Nephron progenitor cell (in vitro differentiated cells): ENCODE measurements around the gene USP2.

Experiments
- DNase-seq: peaks from one replicate; pipeline ENCODE4 v3.0.0; 2021
- H3K27ac Mint-ChIP-seq: 2 replicates; pipeline ENCODE4 v1.8.0; 2021; ENCODE audit warnings: mild to moderate bottlenecking, moderate library complexity, mixed read lengths
- H3K27me3 Mint-ChIP-seq: 2 replicates; pipeline ENCODE4 v1.8.0; 2021; ENCODE audit warnings: mild to moderate bottlenecking, low read depth, mixed read lengths; ENCODE audit not compliant: poor library complexity
- H3K36me3 Mint-ChIP-seq: 2 replicates; pipeline ENCODE4 v1.8.0; 2021; ENCODE audit warnings: low read depth, mixed read lengths
- H3K4me1 Mint-ChIP-seq: 2 replicates; pipeline ENCODE4 v1.8.0; 2021; ENCODE audit warnings: mixed read lengths
- H3K4me3 Mint-ChIP-seq: 2 replicates; pipeline ENCODE4 v1.8.0; 2021; ENCODE audit warnings: mild to moderate bottlenecking, moderate library complexity, mixed read lengths
- H3K9me3 Mint-ChIP-seq: 2 replicates; pipeline ENCODE4 v1.8.0; 2021; ENCODE audit warnings: mild to moderate bottlenecking, moderate library complexity, mixed read lengths
- CTCF ChIP-seq: fragments of 200-600 bp; sonication (generic); IDR thresholded peaks from 2 replicates; pipeline ENCODE4 v1.5.0; 2021; ENCODE audit warnings: antibody characterized with exemption

USP2 gene

GRCh38 chr11:119381181-119381988 lies at the start of gene USP2:
Gene USP2 (minus strand): TSS chr11:119381690. CDS start chr11:119373480, 8,210 bp downstream.
- Mint-ChIP-seq H3K4me3 (no peak within 1 kb of the TSS), H3K9me3 (no peaks in the 10 kb centered on the region), H3K4me1 (peaks cover 16% of the 10 kb centered on the region), H3K27me3 (peaks cover 15% of the 10 kb centered on the region), H3K36me3 (no peaks in the 10 kb centered on the region), H3K27ac (peak within 1 kb of the TSS; percentile 47)
- DNase-seq: peak; percentile 99
- peak; percentile 81 for TF ChIP-seq CTCF

- no peaks in the 10 kb centered on the region for H3K36me3 Mint-ChIP-seq
- no peak for TF ChIP-seq CTCF
- peaks cover 7% of the 10 kb centered on the region for H3K9me3 Mint-ChIP-seq
- H3K27me3 Mint-ChIP-seq: peaks cover 43% of the 10 kb centered on the region
- H3K4me3 Mint-ChIP-seq: no peak overlapping the region
- H3K27ac Mint-ChIP-seq: no peak overlapping the region
- H3K4me1 Mint-ChIP-seq: peaks cover 47% of the 10 kb centered on the region
- no peak for DNase-seq
Measured at GRCh38 chr11:119427279-119427678, 45.8 kb upstream of the USP2 start.

GRCh38 chr11:119426142-119426541 lies 44.7 kb upstream of the USP2 start:
- Mint-ChIP-seq H3K4me3 (no peak overlapping the region), H3K27me3 (peaks cover 43% of the 10 kb centered on the region)

GRCh38 chr11:119424775-119425174 lies 43.3 kb upstream of the USP2 start:
- Mint-ChIP-seq H3K27me3 (peaks cover 42% of the 10 kb centered on the region), H3K4me3 (peak overlapping the region; percentile 7), H3K36me3 (peaks cover 3% of the 10 kb centered on the region), H3K9me3 (peaks cover 7% of the 10 kb centered on the region), H3K27ac (no peak overlapping the region), H3K4me1 (peaks cover 49% of the 10 kb centered on the region)
- DNase-seq: no peak
- no peak for TF ChIP-seq CTCF

More at GRCh38 chr11:119426142-119426541, 44.7 kb upstream of the USP2 start:
- no peak for TF ChIP-seq CTCF
- H3K9me3 Mint-ChIP-seq: peaks cover 7% of the 10 kb centered on the region
- peaks cover 47% of the 10 kb centered on the region for H3K4me1 Mint-ChIP-seq
- no peaks in the 10 kb centered on the region for H3K36me3 Mint-ChIP-seq
- DNase-seq: no peak
- H3K27ac Mint-ChIP-seq: no peak overlapping the region

GRCh38 chr11:119424276-119424675 lies 42.8 kb upstream of the USP2 start:
- DNase-seq: no peak
- Mint-ChIP-seq H3K27me3 (peaks cover 42% of the 10 kb centered on the region), H3K4me3 (peak overlapping the region; percentile 57), H3K36me3 (peaks cover 8% of the 10 kb centered on the region), H3K9me3 (peaks cover 7% of the 10 kb centered on the region), H3K4me1 (peaks cover 46% of the 10 kb centered on the region), H3K27ac (no peak overlapping the region)
- TF ChIP-seq CTCF: no peak
